ENCODE results near the gene RAB10. TPM values are rescaled to one million over a fixed set of nuclear protein-coding genes. Genes with fewer than 3 reads are reported as not detected.
A peak's percentile ranks its signal among the peaks of the same experiment; 100 is the strongest.
"Not testable (repeated sequence)": the region's sequence is repeated elsewhere in the genome, so short reads cannot be mapped to it uniquely, and the experiment has no call there.

The RAB10 gene
- total RNA-seq, result 61.7 TPM

GRCh38 chr2:26033818-26034636, at the start of gene RAB10:
Gene RAB10, plus strand, starts transcription at chr2:26034084. Its CDS starts 525 bp downstream, at chr2:26034609.
- DNase-seq, result peak; percentile 97

GRCh38 chr2:25988134-25988533, 45.8 kb upstream of the RAB10 start:
- DNase-seq, result no peak

GRCh38 chr2:25989154-25989553, 44.7 kb upstream of the RAB10 start:
- DNase-seq, result no peak

GRCh38 chr2:25991965-25992364, 41.9 kb upstream of the RAB10 start:
- no peak for DNase-seq

GRCh38 chr2:25992556-25992955, 41.3 kb upstream of the RAB10 start:
- no peak for DNase-seq

GRCh38 chr2:25993049-25993448, 40.8 kb upstream of the RAB10 start:
- DNase-seq, result no peak

GRCh38 chr2:25994509-25994908, 39.4 kb upstream of the RAB10 start:
- no peak for DNase-seq

- no peak for DNase-seq
These were observed 37.0 kb upstream of the RAB10 start for GRCh38 chr2:25996844-25997243.

- DNase-seq, result not testable (repeated sequence)
These were observed 35.0 kb upstream of the RAB10 start for GRCh38 chr2:25998816-25999383.

GRCh38 chr2:25999406-25999805, 34.5 kb upstream of the RAB10 start:
- DNase-seq, result not testable (repeated sequence)

GRCh38 chr2:26000561-26001082, 33.3 kb upstream of the RAB10 start:
- DNase-seq, result no peak

- DNase-seq, result no peak
These were observed 32.0 kb upstream of the RAB10 start for GRCh38 chr2:26001743-26002351.

- DNase-seq, result no peak
These were observed 31.1 kb upstream of the RAB10 start for GRCh38 chr2:26002632-26003310.

GRCh38 chr2:26008095-26008494, 25.8 kb upstream of the RAB10 start:
- DNase-seq, result no peak

- peak; percentile 35 for DNase-seq
These were observed 24.9 kb upstream of the RAB10 start for GRCh38 chr2:26008851-26009566.

- DNase-seq, result no peak
These were observed 24.3 kb upstream of the RAB10 start for GRCh38 chr2:26009567-26009963.

- DNase-seq, result no peak
These were observed 22.9 kb upstream of the RAB10 start for GRCh38 chr2:26010943-26011342.

GRCh38 chr2:26011609-26011989, 22.3 kb upstream of the RAB10 start:
- no peak for DNase-seq

GRCh38 chr2:26011990-26012856, 21.7 kb upstream of the RAB10 start:
- DNase-seq, result no peak

GRCh38 chr2:26013668-26014067, 20.2 kb upstream of the RAB10 start:
- no peak for DNase-seq

Measured in skin of body (tissue), 2 donors.